ENCODE results near the gene PTEN.
"Not testable (repeated sequence)": the region's sequence is repeated elsewhere in the genome, so short reads cannot be mapped to it uniquely, and the experiment has no call there.

Gene PTEN

GRCh38 chr10:87869773-87870551, 6.5 kb downstream of the PTEN start:
- no peak for DNase-seq

GRCh38 chr10:87872828-87873227, 9.4 kb downstream of the PTEN start:
- DNase-seq, result no peak

GRCh38 chr10:87873656-87874055, 10.2 kb downstream of the PTEN start:
- no peak for DNase-seq

- DNase-seq, result no peak
Observed at GRCh38 chr10:87875929-87876571, 12.6 kb downstream of the PTEN start.

GRCh38 chr10:87878664-87879459, 15.4 kb downstream of the PTEN start:
- no peak for DNase-seq

GRCh38 chr10:87880336-87880735, 16.9 kb downstream of the PTEN start:
- DNase-seq, result no peak

GRCh38 chr10:87881373-87882059, 18.1 kb downstream of the PTEN start:
- DNase-seq, result not testable (repeated sequence)

GRCh38 chr10:87882555-87883294, 19.3 kb downstream of the PTEN start:
- DNase-seq, result no peak

- no peak for DNase-seq
Observed at GRCh38 chr10:87886635-87887034, 23.2 kb downstream of the PTEN start.

- DNase-seq, result no peak
Observed at GRCh38 chr10:87887146-87887545, 23.7 kb downstream of the PTEN start.

- no peak for DNase-seq
Observed at GRCh38 chr10:87887548-87888289, 24.3 kb downstream of the PTEN start.

GRCh38 chr10:87895430-87895829, 32.0 kb downstream of the PTEN start:
- DNase-seq, result no peak

GRCh38 chr10:87896216-87896615, 32.8 kb downstream of the PTEN start:
- no peak for DNase-seq

- DNase-seq, result not testable (repeated sequence)
Observed at GRCh38 chr10:87897957-87898356, 34.5 kb downstream of the PTEN start.

GRCh38 chr10:87903396-87903795, 40.0 kb downstream of the PTEN start:
- DNase-seq, result not testable (repeated sequence)

GRCh38 chr10:87913156-87913921, 49.9 kb downstream of the PTEN start:
- no peak for DNase-seq

- no peak for DNase-seq
Observed at GRCh38 chr10:87915406-87915805, 52.0 kb downstream of the PTEN start.

- no peak for DNase-seq
Observed at GRCh38 chr10:87915989-87916388, 52.6 kb downstream of the PTEN start.

GRCh38 chr10:87916515-87916914, 53.1 kb downstream of the PTEN start:
- no peak for DNase-seq

All from hypothalamus (tissue), 51 donors.